Neural progenitor cell (in vitro differentiated cells): Measurements from ENCODE around the gene DUOX1.

Experiments
- CTCF ChIP-seq: fragments of 200-600 bp; sonication (generic); IDR thresholded peaks from 2 replicates; pipeline ENCODE4 v1.5.1; 2017; ENCODE audit warnings: antibody characterized with exemption, mild to moderate bottlenecking
- EZH2 ChIP-seq: fragments of 200-600 bp; sonication (generic); IDR thresholded peaks from 2 replicates; pipeline ENCODE4 v1.6.1; 2017; ENCODE audit warnings: antibody characterized with exemption, mild to moderate bottlenecking, moderate library complexity
- EZH2phosphoT487 ChIP-seq: fragments of 200-600 bp; sonication (generic); IDR thresholded peaks from 2 replicates; pipeline ENCODE4 v1.6.1; 2017; ENCODE audit warnings: antibody characterized with exemption

GRCh38 chr15:45139770-45140169, 10.0 kb downstream of the DUOX1 start:
- TF ChIP-seq CTCF (no peak), EZH2 (no peak), EZH2phosphoT487 (no peak)
